Measurements from ENCODE around the gene COMMD6.

COMMD6 gene

GRCh38 chr13:75482070-75482819, 55.4 kb downstream of the COMMD6 start, which contains the start of gene TBC1D4:
TSS of gene TBC1D4 (minus strand) at chr13:75482169. CDS start at chr13:75481767, 402 bp downstream.
- Mint-ChIP-seq H3K36me3 (ENCODE audit: low read depth) (peaks cover 3% of the 10 kb centered on the region), H3K4me3 (peak within 1 kb of the TSS; percentile 98), H3K27ac (peak within 1 kb of the TSS; percentile 66), H3K9me3 (no peaks in the 10 kb centered on the region), H3K27me3 (ENCODE audit: low read depth) (peaks cover 64% of the 10 kb centered on the region), H3K4me1 (ENCODE audit: low read depth) (peaks cover 16% of the 10 kb centered on the region)

- Mint-ChIP-seq H3K4me1 (ENCODE audit: low read depth) (peaks cover 16% of the 10 kb centered on the region), H3K27me3 (ENCODE audit: low read depth) (peaks cover 62% of the 10 kb centered on the region), H3K36me3 (ENCODE audit: low read depth) (peaks cover 3% of the 10 kb centered on the region), H3K27ac (no peak overlapping the region), H3K9me3 (no peaks in the 10 kb centered on the region), H3K4me3 (peak overlapping the region; percentile 75)
Observed at GRCh38 chr13:75481176-75482069, 56.2 kb downstream of the COMMD6 start.

- Mint-ChIP-seq H3K4me3 (peak overlapping the region; percentile 75), H3K27ac (peak overlapping the region; percentile 18), H3K4me1 (ENCODE audit: low read depth) (peaks cover 13% of the 10 kb centered on the region), H3K36me3 (ENCODE audit: low read depth) (peaks cover 3% of the 10 kb centered on the region), H3K9me3 (no peaks in the 10 kb centered on the region), H3K27me3 (ENCODE audit: low read depth) (peaks cover 62% of the 10 kb centered on the region)
Observed at GRCh38 chr13:75480671-75481175, 56.9 kb downstream of the COMMD6 start.

GRCh38 chr13:75479102-75479740, 58.4 kb downstream of the COMMD6 start:
- Mint-ChIP-seq H3K4me3 (no peak overlapping the region), H3K36me3 (ENCODE audit: low read depth) (peaks cover 3% of the 10 kb centered on the region), H3K27me3 (ENCODE audit: low read depth) (peaks cover 55% of the 10 kb centered on the region), H3K9me3 (no peaks in the 10 kb centered on the region), H3K27ac (no peak overlapping the region), H3K4me1 (ENCODE audit: low read depth) (peaks cover 8% of the 10 kb centered on the region)

GRCh38 chr13:75478659-75479058, 59.0 kb downstream of the COMMD6 start:
- Mint-ChIP-seq H3K27me3 (ENCODE audit: low read depth) (peaks cover 52% of the 10 kb centered on the region), H3K4me1 (ENCODE audit: low read depth) (peaks cover 8% of the 10 kb centered on the region), H3K27ac (no peak overlapping the region), H3K36me3 (ENCODE audit: low read depth) (peaks cover 3% of the 10 kb centered on the region), H3K4me3 (no peak overlapping the region), H3K9me3 (no peaks in the 10 kb centered on the region)
